HEK293T (cell line): Measurements from ENCODE around the gene EGFR.

Source experiments
- CTCF ChIA-PET: fragments of 350-600 bp; formaldehyde crosslinking; extraction: SDS; loops from one replicate; lab custom pipeline; 2021; ENCODE audit warnings: antibody characterized with exemption, inconsistent platforms; lab: Yijun Ruan, JAX
- POLR2A ChIA-PET: fragments of 350-600 bp; formaldehyde crosslinking; extraction: SDS; loops from one replicate; lab custom pipeline; 2020; ENCODE audit warnings: antibody characterized with exemption, inconsistent platforms; lab: Yijun Ruan, JAX
- DNase-seq: peaks from one replicate; pipeline ENCODE4 v3.0.0; 2012; ENCODE audit warnings: mixed read lengths; ENCODE audit errors: extremely low spot score
- ARNT ChIP-seq: fragments of 450-650 bp; IDR thresholded peaks from 2 replicates; pipeline ENCODE4 v1.6.1; 2017; ENCODE audit warnings: mild to moderate bottlenecking
- BHLHE40 ChIP-seq: fragments of 450-650 bp; IDR thresholded peaks from 2 replicates; pipeline ENCODE4 v1.6.1; 2016; ENCODE audit warnings: mild to moderate bottlenecking, moderate library complexity, borderline replicate concordance
- CTBP1 ChIP-seq: fragments of 450-650 bp; IDR thresholded peaks from 2 replicates; pipeline ENCODE4 v1.6.1; 2016; ENCODE audit warnings: borderline replicate concordance
- ELF4 ChIP-seq: fragments of 450-650 bp; IDR thresholded peaks from 2 replicates; pipeline ENCODE4 v1.6.1; 2017; ENCODE audit warnings: antibody characterized with exemption
- FOXA1 ChIP-seq: fragments of 450-650 bp; IDR thresholded peaks from 2 replicates; pipeline ENCODE4 v1.6.1; 2016; ENCODE audit warnings: mild to moderate bottlenecking
- FOXK2 ChIP-seq: fragments of 450-650 bp; IDR thresholded peaks from 2 replicates; pipeline ENCODE4 v1.6.1; 2016; ENCODE audit warnings: mild to moderate bottlenecking
- FOXM1 ChIP-seq: fragments of 450-650 bp; IDR thresholded peaks from 2 replicates; pipeline ENCODE4 v1.6.1; 2017; ENCODE audit warnings: mild to moderate bottlenecking, borderline replicate concordance
- HDGF ChIP-seq: fragments of 450-650 bp; IDR thresholded peaks from 2 replicates; pipeline ENCODE4 v1.6.1; 2017; ENCODE audit warnings: antibody characterized with exemption, borderline replicate concordance
- L3MBTL2 ChIP-seq: fragments of 450-650 bp; conservative IDR thresholded peaks from 2 replicates; pipeline ENCODE4 v1.6.1; 2016; ENCODE audit warnings: mild to moderate bottlenecking
- LEF1 ChIP-seq: fragments of 450-650 bp; IDR thresholded peaks from 2 replicates; pipeline ENCODE4 v1.6.1; 2017; ENCODE audit warnings: mild to moderate bottlenecking, borderline replicate concordance
- NFRKB ChIP-seq: fragments of 450-650 bp; IDR thresholded peaks from 2 replicates; pipeline ENCODE4 v1.6.1; 2016; ENCODE audit warnings: mild to moderate bottlenecking, moderate library complexity
- SP1 ChIP-seq: fragments of 450-650 bp; IDR thresholded peaks from 2 replicates; pipeline ENCODE4 v1.6.1; 2017
- SUZ12 ChIP-seq: fragments of 450-650 bp; IDR thresholded peaks from 2 replicates; pipeline ENCODE4 v1.6.1; 2016; ENCODE audit warnings: mild to moderate bottlenecking
- TARDBP ChIP-seq: fragments of 450-650 bp; IDR thresholded peaks from 2 replicates; pipeline ENCODE4 v1.6.1; 2016
- ZNF384 ChIP-seq: fragments of 450-650 bp; IDR thresholded peaks from 2 replicates; pipeline ENCODE4 v1.6.1; 2016
- TF ChIP-seq, protein P1 (sequence below): fragments of 450-650 bp; IDR thresholded peaks from 2 replicates; pipeline ENCODE4 v1.6.1; 2016

Gene EGFR

DNA sequence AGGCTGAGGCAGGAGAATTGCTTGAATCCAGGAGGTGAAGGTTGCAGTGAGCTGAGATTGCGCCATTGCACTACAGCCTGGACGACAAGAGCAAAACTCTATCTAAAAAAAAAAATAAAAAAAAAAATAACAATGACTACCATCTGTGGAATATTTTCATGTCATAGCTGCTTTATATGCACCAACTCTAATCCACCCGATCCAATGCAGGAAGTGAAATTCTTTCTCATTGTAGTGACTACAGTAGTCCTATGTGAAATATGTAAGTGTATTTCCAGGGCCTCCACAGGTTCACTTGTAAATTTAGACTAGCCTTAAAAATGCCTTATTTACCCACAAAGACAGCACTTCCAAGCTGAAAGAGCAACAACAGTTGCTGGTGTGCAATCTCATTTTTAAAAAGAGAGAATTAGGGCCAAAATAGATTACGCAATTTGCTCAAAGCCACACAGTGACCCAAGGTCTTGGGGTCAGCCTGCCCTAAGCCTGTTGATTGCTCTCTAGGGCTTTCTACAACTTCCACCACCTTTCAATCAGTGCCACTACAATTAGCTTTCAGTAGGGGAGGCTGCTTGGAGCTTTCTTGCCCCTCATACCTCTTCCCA, 25.8 kb upstream of the EGFR start:
- POLR2A ChIA-PET, result no interaction called here
- DNase-seq, result no peak
- CTCF ChIA-PET, result no interaction called here
- TF ChIP-seq L3MBTL2 (no peak), FOXA1 (no peak), BHLHE40 (no peak), SP1 (no peak), HDGF (no peak), CTBP1 (no peak), FOXK2 (no peak), NFRKB (no peak), ARNT (no peak), ELF4 (no peak), TARDBP (no peak), LEF1 (no peak), ZNF384 (no peak), FOXM1 (no peak), SUZ12 (no peak)
- TF ChIP-seq, protein P1, sequence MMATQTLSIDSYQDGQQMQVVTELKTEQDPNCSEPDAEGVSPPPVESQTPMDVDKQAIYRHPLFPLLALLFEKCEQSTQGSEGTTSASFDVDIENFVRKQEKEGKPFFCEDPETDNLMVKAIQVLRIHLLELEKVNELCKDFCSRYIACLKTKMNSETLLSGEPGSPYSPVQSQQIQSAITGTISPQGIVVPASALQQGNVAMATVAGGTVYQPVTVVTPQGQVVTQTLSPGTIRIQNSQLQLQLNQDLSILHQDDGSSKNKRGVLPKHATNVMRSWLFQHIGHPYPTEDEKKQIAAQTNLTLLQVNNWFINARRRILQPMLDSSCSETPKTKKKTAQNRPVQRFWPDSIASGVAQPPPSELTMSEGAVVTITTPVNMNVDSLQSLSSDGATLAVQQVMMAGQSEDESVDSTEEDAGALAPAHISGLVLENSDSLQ, result no peak

DNA sequence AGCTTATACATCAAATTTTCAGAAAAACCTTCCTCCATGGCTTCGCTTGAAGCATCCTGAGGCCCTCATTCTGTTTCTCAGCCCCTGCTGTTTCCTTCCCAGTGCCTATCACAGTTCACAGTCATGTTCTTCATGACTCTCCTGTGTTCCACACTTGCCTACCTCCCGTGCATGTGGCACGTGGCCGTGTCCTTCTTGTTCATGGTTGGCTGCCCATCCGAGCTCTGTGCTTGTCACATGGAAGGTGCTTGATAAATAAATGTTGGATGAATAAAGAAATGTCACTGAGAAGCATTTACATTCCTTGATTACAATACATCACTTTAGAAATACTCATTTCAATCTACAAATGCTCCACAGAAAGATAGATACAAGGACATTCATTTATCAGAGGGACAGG, 23.7 kb upstream of the EGFR start:
- TF ChIP-seq ZNF384, result no peak
- no peak for TF ChIP-seq HDGF
- no peak for TF ChIP-seq SUZ12
- no peak for TF ChIP-seq FOXK2
- TF ChIP-seq CTBP1, result no peak
- TF ChIP-seq ARNT, result no peak
- TF ChIP-seq, protein P1, result no peak
- TF ChIP-seq SP1, result no peak
- no peak for TF ChIP-seq ELF4
- TF ChIP-seq FOXM1, result no peak
- TF ChIP-seq BHLHE40, result no peak
- TF ChIP-seq L3MBTL2, result no peak
- TF ChIP-seq TARDBP, result no peak
- TF ChIP-seq FOXA1, result no peak
- TF ChIP-seq NFRKB, result no peak
- ChIA-PET CTCF (no interaction called here), POLR2A (no interaction called here)
- no peak for DNase-seq

DNA sequence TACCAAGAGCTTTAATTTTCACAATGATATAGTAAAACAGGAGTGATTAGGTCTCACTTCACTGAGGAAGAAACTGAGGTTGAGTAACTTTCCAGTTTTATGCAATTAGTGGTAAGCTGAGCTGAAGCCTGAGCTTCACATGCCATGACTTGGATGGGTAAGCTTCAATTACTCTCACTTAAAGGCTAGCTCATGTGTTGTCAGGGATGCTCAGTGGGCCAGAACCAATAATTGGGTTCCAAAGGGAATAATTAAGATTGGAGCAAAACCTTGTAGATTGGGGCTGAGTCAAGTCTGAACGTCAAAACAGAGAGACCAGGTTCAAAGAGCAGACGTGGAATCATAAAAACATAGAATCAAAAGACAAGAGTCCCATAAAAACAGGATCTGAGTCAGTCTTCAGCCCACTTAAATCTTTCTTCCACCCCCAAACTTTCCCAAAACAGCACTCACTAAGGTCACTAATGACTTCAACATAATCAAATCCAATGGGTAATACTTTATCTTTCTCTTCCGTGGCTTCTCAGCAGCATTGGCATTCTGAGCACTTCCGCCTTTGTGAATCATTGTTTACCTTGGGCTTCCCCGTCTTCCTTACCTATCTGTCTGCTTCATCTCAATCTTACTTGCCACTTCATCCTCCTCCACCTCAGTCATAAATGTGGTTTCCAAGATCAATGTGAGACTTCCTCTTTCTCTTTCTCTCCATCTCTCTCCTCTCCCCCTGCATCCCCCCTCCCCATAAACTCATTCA, 23.0 kb upstream of the EGFR start:
- POLR2A ChIA-PET, result no interaction called here
- TF ChIP-seq CTBP1 (no peak), BHLHE40 (no peak), SP1 (no peak), ARNT (no peak)
- TF ChIP-seq, protein P1, result no peak
- CTCF ChIA-PET, result no interaction called here
- no peak for DNase-seq

DNA sequence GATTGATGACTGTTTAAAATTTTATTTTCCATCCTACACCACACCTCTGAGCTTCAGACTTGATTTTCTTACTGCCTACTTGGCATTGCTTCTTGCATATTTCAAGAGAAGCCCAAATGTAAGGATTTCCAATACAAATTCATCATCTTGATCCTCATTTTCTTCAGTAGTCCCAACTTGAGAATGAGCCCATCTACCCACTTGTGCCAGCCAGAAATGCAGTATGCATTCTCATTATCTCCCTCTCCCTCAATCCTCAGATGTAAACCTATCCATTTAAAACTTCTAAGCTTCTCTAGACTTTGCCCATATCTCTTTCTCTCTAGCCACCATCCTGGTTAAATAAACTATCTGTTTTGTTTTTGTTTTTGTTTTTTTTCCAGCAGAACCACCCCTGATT, 22.4 kb upstream of the EGFR start:
- CTCF ChIA-PET, result no interaction called here
- POLR2A ChIA-PET, result no interaction called here
- TF ChIP-seq BHLHE40 (no peak), SP1 (no peak), NFRKB (no peak), ARNT (no peak), HDGF (no peak), CTBP1 (no peak), LEF1 (no peak), FOXM1 (no peak), L3MBTL2 (no peak), SUZ12 (no peak), FOXK2 (no peak), ELF4 (no peak), FOXA1 (no peak), TARDBP (no peak), ZNF384 (no peak)
- TF ChIP-seq, protein P1, result no peak
- no peak for DNase-seq

DNA sequence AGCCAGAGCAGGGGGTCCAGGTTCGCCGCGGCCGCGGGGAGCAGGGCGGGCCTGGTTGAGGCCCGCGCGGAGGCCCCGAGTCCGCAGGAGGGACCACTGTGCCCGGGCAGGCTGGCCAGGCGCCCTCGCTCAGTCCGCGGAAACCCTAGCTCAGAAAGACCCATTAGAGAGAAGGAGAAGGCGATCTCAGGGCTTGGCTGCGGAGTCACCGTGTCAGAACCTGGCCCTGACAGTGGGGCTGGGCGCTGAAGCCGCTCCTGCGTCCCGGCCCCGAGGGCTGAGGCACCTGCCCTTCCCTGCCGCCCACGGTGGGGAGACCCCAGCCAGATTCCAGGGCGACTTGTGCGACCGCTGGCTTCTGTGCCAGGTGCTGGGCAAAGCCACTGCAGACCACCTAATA, 14.2 kb upstream of the EGFR start:
- CTCF ChIA-PET, result no interaction called here
- no peak for DNase-seq
- TF ChIP-seq FOXK2 (no peak), L3MBTL2 (no peak), FOXM1 (no peak), SP1 (no peak), LEF1 (no peak), SUZ12 (no peak), ZNF384 (no peak), CTBP1 (no peak), FOXA1 (no peak), ARNT (no peak), ELF4 (no peak), HDGF (no peak), BHLHE40 (no peak), NFRKB (no peak), TARDBP (no peak)
- TF ChIP-seq, protein P1, result no peak

More for the DNA sequence above, 14.2 kb upstream of the EGFR start:
- POLR2A ChIA-PET, result no interaction called here
